ENCODE measurements around the gene NMNAT2.

- TF ChIP-seq, protein P1, sequence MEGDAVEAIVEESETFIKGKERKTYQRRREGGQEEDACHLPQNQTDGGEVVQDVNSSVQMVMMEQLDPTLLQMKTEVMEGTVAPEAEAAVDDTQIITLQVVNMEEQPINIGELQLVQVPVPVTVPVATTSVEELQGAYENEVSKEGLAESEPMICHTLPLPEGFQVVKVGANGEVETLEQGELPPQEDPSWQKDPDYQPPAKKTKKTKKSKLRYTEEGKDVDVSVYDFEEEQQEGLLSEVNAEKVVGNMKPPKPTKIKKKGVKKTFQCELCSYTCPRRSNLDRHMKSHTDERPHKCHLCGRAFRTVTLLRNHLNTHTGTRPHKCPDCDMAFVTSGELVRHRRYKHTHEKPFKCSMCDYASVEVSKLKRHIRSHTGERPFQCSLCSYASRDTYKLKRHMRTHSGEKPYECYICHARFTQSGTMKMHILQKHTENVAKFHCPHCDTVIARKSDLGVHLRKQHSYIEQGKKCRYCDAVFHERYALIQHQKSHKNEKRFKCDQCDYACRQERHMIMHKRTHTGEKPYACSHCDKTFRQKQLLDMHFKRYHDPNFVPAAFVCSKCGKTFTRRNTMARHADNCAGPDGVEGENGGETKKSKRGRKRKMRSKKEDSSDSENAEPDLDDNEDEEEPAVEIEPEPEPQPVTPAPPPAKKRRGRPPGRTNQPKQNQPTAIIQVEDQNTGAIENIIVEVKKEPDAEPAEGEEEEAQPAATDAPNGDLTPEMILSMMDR (IDR thresholded peaks at IDR 0.05; ENCODE audit: low read depth, low read length) = no peak
- no peak for TF ChIP-seq EZH2phosphoT487 (IDR thresholded peaks at IDR 0.05; ENCODE audit: low read depth)
Observed at GRCh38 chr1:183209533-183210158, 208.5 kb downstream of the NMNAT2 start.

All from OCI-LY3 (cell line).